ENCODE measurements around the gene SYS1.
A peak's percentile ranks its signal among the peaks of the same experiment; 100 is the strongest.

SYS1 gene

GRCh38 chr20:45359406-45360148 is 3.4 kb upstream of the SYS1 start:
- no peak overlapping the region for H3K27ac ChIP-seq (replicated peaks)
- DNase-seq (ENCODE audit: low read depth in 1 of 2, low spot score in 1 of 2) = no peak
- TF ChIP-seq POLR2AphosphoS5 (IDR thresholded peaks at IDR 0.05; ENCODE audit: low read depth) (no peak), GABPA (IDR thresholded peaks at IDR 0.05; ENCODE audit: low read depth) (no peak), REST (IDR thresholded peaks at IDR 0.05; ENCODE audit: insufficient replicate concordance, low read depth) (no peak), SPI1 (IDR thresholded peaks at IDR 0.05; ENCODE audit: borderline replicate concordance, low read depth) (no peak)
- TF ChIP-seq, protein P1, sequence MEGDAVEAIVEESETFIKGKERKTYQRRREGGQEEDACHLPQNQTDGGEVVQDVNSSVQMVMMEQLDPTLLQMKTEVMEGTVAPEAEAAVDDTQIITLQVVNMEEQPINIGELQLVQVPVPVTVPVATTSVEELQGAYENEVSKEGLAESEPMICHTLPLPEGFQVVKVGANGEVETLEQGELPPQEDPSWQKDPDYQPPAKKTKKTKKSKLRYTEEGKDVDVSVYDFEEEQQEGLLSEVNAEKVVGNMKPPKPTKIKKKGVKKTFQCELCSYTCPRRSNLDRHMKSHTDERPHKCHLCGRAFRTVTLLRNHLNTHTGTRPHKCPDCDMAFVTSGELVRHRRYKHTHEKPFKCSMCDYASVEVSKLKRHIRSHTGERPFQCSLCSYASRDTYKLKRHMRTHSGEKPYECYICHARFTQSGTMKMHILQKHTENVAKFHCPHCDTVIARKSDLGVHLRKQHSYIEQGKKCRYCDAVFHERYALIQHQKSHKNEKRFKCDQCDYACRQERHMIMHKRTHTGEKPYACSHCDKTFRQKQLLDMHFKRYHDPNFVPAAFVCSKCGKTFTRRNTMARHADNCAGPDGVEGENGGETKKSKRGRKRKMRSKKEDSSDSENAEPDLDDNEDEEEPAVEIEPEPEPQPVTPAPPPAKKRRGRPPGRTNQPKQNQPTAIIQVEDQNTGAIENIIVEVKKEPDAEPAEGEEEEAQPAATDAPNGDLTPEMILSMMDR (IDR thresholded peaks at IDR 0.05; ENCODE audit: insufficient read depth, low read length) = no peak
- no peaks in the 10 kb centered on the region for H3K27me3 ChIP-seq (ENCODE audit: insufficient read depth, poor library complexity, severe bottlenecking)
- H3K4me3 ChIP-seq (replicated peaks; ENCODE audit: insufficient read depth, low read length) = no peak overlapping the region

DNA sequence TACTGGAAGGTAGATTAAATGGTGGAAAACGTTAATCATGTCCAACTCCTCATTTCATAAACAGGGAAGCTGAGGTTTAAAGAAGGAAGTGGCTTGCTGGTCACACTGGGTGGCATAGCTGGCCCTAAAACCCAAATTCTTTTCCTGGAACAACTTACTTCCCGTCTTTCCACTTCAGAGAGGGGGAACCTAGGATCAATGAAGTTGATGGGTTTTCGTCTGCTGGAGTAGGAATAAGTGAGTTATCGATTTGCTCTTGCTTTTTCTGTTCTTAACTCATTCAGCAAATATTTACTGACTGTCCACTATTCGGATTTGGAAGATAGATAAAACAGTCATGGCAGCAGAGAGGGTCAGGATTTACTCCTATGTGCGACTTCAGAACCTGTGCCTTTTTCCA is 1.2 kb upstream of the SYS1 start:
- TF ChIP-seq SPI1 (IDR thresholded peaks at IDR 0.05; ENCODE audit: borderline replicate concordance, low read depth) (peak; percentile 88), REST (IDR thresholded peaks at IDR 0.05; ENCODE audit: insufficient replicate concordance, low read depth) (no peak)
- DNase-seq (ENCODE audit: low read depth in 1 of 2, low spot score in 1 of 2) = peak in 1 of 2 experiments; percentile 40
- Histone ChIP-seq H3K27me3 (ENCODE audit: insufficient read depth, poor library complexity, severe bottlenecking) (no peaks in the 10 kb centered on the region), H3K27ac (replicated peaks) (peak overlapping the region; percentile 86), H3K4me3 (replicated peaks; ENCODE audit: insufficient read depth, low read length) (no peak overlapping the region)

GRCh38 chr20:45363611-45364492 is 896 bp downstream of the SYS1 start:
- H3K4me3 ChIP-seq (replicated peaks; ENCODE audit: insufficient read depth, low read length) = peak overlapping the region; percentile 86
- DNase-seq (ENCODE audit: low read depth in 1 of 2, low spot score in 1 of 2) = no peak
- TF ChIP-seq GABPA (IDR thresholded peaks at IDR 0.05; ENCODE audit: low read depth) (no peak), REST (IDR thresholded peaks at IDR 0.05; ENCODE audit: insufficient replicate concordance, low read depth) (no peak)
- H3K27ac ChIP-seq (replicated peaks) = peak overlapping the region; percentile 86
- H3K27me3 ChIP-seq (ENCODE audit: insufficient read depth, poor library complexity, severe bottlenecking) = no peaks in the 10 kb centered on the region
